Uterus (tissue), 4 donors: Measurements from ENCODE around the gene ACTL8. TPM values are rescaled to one million over a fixed set of nuclear protein-coding genes. Genes with fewer than 3 reads are reported as not detected.

Experiments used
- DNase-seq, 2 donors: peaks; one replicate each; pipeline ENCODE4 v3.0.0-alpha.2; 2019 to 2020
- H3K27ac ChIP-seq, 2 donors: fragments of 200-600 bp; sonication (generic); 1 replicate in 1 of 2; 2 replicates in 1 of 2; pipeline ENCODE4 v1.5.1; 2016 to 2018
- H3K27me3 ChIP-seq, 2 donors: fragments of 200-600 bp; sonication (generic); one replicate each; pipeline ENCODE4 v1.5.1; 2018 to 2019; ENCODE audit warnings: control low read depth in 1 of 2
- H3K36me3 ChIP-seq, 2 donors: fragments of 200-600 bp; sonication (generic); one replicate each; pipeline ENCODE4 v1.5.1; 2019; ENCODE audit warnings: control low read depth in 1 of 2
- H3K4me1 ChIP-seq, 2 donors: fragments of 200-600 bp; sonication (generic); one replicate each; pipeline ENCODE4 v1.5.1; 2018 to 2019; ENCODE audit warnings: control low read depth in 1 of 2
- H3K4me3 ChIP-seq, 2 donors: fragments of 200-600 bp; sonication (generic); 1 replicate in 1 of 2; 2 replicates in 1 of 2; pipeline ENCODE4 v1.5.1; 2018 to 2019; ENCODE audit warnings: mild to moderate bottlenecking in 1 of 2
- H3K9me3 ChIP-seq, 2 donors: fragments of 200-600 bp; sonication (generic); one replicate each; pipeline ENCODE4 v1.5.1; 2019; ENCODE audit warnings: control low read depth in 1 of 2
- POLR2A ChIP-seq, 2 donors: fragments of 450-650 bp; IDR thresholded peaks; one replicate each; pipeline ENCODE4 v1.6.1; 2016; ENCODE audit warnings: antibody characterized with exemption in 2 of 2, mild to moderate bottlenecking in 1 of 2, moderate library complexity in 1 of 2
- intact Hi-C: fragments of 100-400 bp; cut with DNase I; formaldehyde crosslinking; loops from one replicate; pipeline ENCODE4 v1.15.1; 2023; ENCODE audit warnings: low total_unique reads
- total RNA-seq, 4 donors: library from RNA; depleted of rRNA in 3 of 4; stranded (reverse); fragments of >200 nt in 3 of 4; gene quantifications; one replicate each; pipeline versions ENCODE4 v1.1.0 to v1.2.4, GENCODE V29; 2014 to 2023
- TF ChIP-seq, protein P1 (sequence below), 4 experiments: fragments of 200-600 bp in 2 of 4; fragments of 450-650 bp in 2 of 4; sonication (generic) in 2 of 4; IDR thresholded peaks; one replicate each; pipeline ENCODE4 v1.5.1; 2016 to 2019; ENCODE audit warnings: antibody characterized with exemption in 4 of 4, mild to moderate bottlenecking in 2 of 4, moderate library complexity in 1 of 4
- donor health status: DM: yes; HTN: yes; CAD: no.

Gene ACTL8
- total RNA-seq, 4 donors from 2014 or later: not detected

GRCh38 chr1:17875171-17875881 is 120.2 kb downstream of the ACTL8 start:
- Histone ChIP-seq H3K27ac (no peak overlapping the region), H3K36me3 (no peaks in the 10 kb centered on the region), H3K4me1 (no peaks in the 10 kb centered on the region), H3K4me3 (no peak overlapping the region), H3K27me3 (no peaks in the 10 kb centered on the region), H3K9me3 (no peaks in the 10 kb centered on the region)
- no peak for DNase-seq
- intact Hi-C loops: no loop called here
- TF ChIP-seq, protein P1, sequence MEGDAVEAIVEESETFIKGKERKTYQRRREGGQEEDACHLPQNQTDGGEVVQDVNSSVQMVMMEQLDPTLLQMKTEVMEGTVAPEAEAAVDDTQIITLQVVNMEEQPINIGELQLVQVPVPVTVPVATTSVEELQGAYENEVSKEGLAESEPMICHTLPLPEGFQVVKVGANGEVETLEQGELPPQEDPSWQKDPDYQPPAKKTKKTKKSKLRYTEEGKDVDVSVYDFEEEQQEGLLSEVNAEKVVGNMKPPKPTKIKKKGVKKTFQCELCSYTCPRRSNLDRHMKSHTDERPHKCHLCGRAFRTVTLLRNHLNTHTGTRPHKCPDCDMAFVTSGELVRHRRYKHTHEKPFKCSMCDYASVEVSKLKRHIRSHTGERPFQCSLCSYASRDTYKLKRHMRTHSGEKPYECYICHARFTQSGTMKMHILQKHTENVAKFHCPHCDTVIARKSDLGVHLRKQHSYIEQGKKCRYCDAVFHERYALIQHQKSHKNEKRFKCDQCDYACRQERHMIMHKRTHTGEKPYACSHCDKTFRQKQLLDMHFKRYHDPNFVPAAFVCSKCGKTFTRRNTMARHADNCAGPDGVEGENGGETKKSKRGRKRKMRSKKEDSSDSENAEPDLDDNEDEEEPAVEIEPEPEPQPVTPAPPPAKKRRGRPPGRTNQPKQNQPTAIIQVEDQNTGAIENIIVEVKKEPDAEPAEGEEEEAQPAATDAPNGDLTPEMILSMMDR (IDR thresholded peaks at IDR 0.05): no peak
- no peak for TF ChIP-seq POLR2A (IDR thresholded peaks at IDR 0.05)

GRCh38 chr1:17875882-17876280 is 120.7 kb downstream of the ACTL8 start:
- no peak for DNase-seq
- Histone ChIP-seq H3K9me3 (no peaks in the 10 kb centered on the region), H3K4me1 (no peaks in the 10 kb centered on the region), H3K27ac (no peak overlapping the region), H3K36me3 (no peaks in the 10 kb centered on the region), H3K4me3 (no peak overlapping the region), H3K27me3 (no peaks in the 10 kb centered on the region)
- TF ChIP-seq, protein P1 (IDR thresholded peaks at IDR 0.05): no peak
- TF ChIP-seq POLR2A (IDR thresholded peaks at IDR 0.05): no peak
- intact Hi-C loops: no loop called here

Other genes starting within 250 kb of the ACTL8 start
- 10 to 100 TPM in 3 of 4 donors, 1 to 10 TPM in 1; 5.6 to 61.9 (median 19.1) TPM for gene ARHGEF10L, start 215.6 kb upstream of the ACTL8 start, total RNA-seq